Neural cell (in vitro differentiated cells): ENCODE measurements around the gene DHRS7.

ENCODE experiments used
- POLR2AphosphoS5 ChIP-seq: IDR thresholded peaks from 2 replicates; pipeline ENCODE4 v1.6.1; 2012
- TF ChIP-seq, protein P1 (sequence below): fragments of 450-650 bp; IDR thresholded peaks from 2 replicates; pipeline ENCODE4 v1.5.1; 2014; ENCODE audit warnings: antibody characterized with exemption, mild to moderate bottlenecking, moderate library complexity; ENCODE audit not compliant: poor library complexity, severe bottlenecking

GRCh38 chr14:60183741-60184140 lies 18.5 kb upstream of the DHRS7 start:
- TF ChIP-seq, protein P1, sequence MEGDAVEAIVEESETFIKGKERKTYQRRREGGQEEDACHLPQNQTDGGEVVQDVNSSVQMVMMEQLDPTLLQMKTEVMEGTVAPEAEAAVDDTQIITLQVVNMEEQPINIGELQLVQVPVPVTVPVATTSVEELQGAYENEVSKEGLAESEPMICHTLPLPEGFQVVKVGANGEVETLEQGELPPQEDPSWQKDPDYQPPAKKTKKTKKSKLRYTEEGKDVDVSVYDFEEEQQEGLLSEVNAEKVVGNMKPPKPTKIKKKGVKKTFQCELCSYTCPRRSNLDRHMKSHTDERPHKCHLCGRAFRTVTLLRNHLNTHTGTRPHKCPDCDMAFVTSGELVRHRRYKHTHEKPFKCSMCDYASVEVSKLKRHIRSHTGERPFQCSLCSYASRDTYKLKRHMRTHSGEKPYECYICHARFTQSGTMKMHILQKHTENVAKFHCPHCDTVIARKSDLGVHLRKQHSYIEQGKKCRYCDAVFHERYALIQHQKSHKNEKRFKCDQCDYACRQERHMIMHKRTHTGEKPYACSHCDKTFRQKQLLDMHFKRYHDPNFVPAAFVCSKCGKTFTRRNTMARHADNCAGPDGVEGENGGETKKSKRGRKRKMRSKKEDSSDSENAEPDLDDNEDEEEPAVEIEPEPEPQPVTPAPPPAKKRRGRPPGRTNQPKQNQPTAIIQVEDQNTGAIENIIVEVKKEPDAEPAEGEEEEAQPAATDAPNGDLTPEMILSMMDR: no peak
- no peak for TF ChIP-seq POLR2AphosphoS5
